Activated gamma-delta T cell treated with Interleukin-2 at 50 U/mL for 16 hours (primary cell): Measurements from ENCODE around the gene CUTC.
"Not testable (repeated sequence)": the region's sequence is repeated elsewhere in the genome, so short reads cannot be mapped to it uniquely, and the experiment has no call there.

Experiments used
- DNase-seq: peaks from one replicate; pipeline ENCODE4 v3.0.0-alpha.2; 2020

Gene CUTC

GRCh38 chr10:99732033-99732842, at the start of gene CUTC, which contains the start of gene COX15:
CUTC (plus strand) TSS chr10:99732234; CDS start chr10:99732349, 115 bp downstream.
COX15 (minus strand) TSS chr10:99732127; CDS start chr10:99732049, 78 bp downstream.
- DNase-seq, result peak; percentile 93

GRCh38 chr10:99682752-99683151, 49.3 kb upstream of the CUTC start:
- no peak for DNase-seq

- no peak for DNase-seq
Measured at GRCh38 chr10:99685597-99685967, 46.5 kb upstream of the CUTC start.

DNA sequence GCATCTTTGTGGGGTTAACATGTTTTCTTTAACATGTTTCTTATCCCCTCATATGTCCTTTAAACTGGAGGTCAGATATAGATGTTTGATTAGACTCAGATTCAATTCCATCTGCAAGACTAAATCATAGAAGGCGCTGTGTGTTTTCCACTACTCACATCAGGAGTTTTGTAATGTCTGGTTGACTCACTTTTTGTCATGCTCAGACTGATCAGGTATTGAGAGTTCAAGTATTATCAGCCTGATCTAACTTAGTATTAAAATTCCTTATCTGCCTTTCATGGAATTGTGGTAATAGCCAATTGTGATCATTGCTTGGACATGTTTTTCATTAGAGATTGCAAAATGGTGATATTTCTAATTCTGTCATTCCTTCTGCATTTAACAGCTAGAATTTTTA, 42.6 kb upstream of the CUTC start:
- no peak for DNase-seq

DNA sequence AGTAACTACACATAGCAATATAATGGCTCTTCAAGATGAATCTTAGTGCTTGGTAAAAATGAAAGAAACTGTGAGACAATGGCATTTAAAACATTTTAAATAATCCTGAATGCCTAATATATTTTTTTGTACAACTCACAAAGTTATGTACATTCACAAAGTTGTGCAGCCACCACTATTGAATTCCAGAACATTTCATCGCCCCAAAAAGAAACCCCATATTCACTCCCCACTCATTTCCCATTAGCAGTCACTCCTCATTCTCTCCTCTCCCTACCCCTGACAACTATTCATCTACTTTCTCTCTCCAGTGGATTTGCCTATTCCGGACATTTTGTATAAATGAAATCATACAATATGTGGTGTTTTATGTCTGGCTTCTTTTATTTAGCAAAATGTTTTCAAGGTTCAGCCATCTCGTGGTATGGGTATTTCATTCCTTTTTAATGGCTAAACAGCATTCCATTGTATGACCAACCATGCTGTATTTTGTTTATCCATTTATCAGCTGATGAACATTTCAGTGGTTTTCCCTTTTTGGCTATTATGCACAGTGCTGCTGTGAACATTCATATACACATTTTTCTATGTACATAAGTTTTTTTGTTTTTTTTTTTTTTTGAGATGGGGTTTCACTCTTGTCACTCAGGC, 38.0 kb upstream of the CUTC start:
- DNase-seq, result no peak

DNA sequence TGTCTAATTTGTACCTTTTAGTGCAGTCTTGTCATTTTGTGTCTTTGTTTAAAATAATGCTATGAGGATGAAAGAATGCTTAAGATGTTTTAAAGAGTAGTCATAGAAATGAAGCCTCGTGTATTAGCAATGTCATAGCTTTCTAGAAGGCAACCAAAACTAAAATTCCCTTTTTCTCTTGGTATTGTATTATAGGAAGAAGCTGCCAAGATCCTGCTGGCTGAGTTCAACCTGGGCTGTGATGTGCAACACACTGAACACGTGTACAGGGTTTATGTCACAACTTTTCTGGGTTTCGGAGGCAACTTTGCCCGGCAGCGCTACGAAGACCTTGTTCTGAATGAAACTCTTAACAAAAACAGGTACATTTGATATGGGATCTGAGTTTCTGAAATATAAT, 36.3 kb upstream of the CUTC start:
- no peak for DNase-seq

- DNase-seq, result no peak
Measured at GRCh38 chr10:99698504-99699080, 33.4 kb upstream of the CUTC start.

GRCh38 chr10:99700649-99701048, 31.4 kb upstream of the CUTC start:
- no peak for DNase-seq

DNA sequence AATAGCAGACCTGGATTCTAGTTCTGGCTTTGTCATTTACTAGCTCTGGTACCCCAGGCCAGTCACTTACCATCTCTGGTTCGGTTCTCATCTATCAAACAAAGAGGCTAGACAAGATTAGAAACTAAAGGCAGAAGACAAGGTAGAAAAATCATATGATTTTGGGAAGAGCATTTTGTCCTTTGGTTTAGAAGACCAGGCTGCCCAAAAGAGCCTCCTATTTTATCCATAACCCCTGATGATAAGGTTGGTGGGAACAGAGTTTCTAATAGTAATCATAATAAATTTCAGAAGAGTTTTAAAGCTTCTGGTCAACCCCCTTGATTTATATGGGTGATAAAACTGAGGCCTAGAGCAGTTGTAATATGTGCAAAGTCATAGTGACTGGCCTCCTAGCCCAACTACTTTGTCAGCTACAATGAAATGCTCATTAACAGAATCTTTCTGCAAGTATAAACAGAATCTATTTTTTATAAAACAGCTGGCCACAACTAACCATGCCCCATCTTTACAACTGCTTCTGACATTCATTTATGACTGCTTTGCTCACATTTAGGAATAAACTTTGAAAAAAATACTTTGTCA, 23.5 kb upstream of the CUTC start:
- no peak for DNase-seq

- DNase-seq, result no peak
Measured at GRCh38 chr10:99709480-99710229, 22.4 kb upstream of the CUTC start.

DNA sequence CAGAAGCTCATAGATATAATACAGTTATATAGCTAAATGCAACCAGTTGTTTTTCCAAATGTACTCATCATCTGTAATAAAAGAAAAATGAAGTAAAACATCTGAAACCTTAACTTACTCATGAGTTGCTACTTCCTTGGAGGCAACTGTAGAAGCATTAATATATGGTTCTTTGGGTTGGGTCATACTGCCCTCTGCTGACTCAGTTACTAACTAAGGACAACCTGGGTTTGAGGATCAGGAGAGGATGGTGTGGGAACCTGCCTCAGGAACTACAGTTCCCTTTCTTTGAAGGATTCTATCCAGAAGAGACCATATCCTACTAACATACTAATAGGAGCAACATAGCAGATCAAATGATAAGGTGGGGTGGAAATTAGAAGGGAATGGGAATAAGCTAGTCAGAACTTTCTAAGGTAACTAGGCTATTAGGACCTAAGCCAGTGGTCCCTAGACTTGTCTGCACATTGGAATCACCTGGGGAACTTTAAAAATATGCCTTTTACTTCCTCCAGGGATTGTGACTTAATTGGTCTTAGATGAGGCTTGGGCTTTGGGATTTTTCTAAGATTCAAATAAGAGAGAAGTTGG, 20.8 kb upstream of the CUTC start:
- DNase-seq, result peak; percentile 11

- DNase-seq, result no peak
Measured at GRCh38 chr10:99714446-99714845, 17.6 kb upstream of the CUTC start.

- DNase-seq, result no peak
Measured at GRCh38 chr10:99720387-99720786, 11.6 kb upstream of the CUTC start.

- no peak for DNase-seq
Measured at GRCh38 chr10:99730026-99730425, 2.0 kb upstream of the CUTC start.

DNA sequence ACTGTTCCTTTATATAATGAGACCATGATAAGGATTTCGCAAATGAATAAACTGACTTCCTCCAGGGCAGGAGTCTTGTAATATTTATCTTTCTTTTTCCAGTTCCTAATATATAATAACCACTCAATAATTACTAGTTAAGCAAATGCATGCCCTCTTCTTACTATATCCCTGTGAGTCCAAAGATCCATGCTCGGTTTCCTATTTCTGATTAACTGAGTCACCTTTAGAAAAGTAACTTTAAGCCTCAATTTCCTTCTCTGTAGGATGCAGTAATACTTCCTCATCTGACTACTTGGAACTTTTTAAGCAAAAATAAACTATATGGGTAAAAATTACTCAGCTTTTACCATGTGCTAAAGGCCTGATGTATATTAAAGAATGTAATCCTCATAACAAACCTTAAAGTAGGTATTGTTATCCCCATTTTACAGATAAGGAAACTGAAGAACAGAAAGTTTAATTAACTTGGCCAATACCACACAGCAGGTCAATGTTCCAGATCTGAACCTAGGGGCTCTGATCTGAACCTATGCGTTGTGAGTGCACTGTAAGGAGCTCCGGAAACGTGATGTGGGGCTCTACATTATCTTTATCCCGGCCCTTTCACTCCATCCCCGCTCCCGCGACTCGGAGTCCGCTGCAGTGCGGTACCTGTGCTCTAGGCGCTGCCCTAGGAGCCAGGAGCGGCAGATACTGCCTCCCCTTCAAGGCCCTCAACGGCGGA, 565 bp upstream of the CUTC start:
- no peak for DNase-seq

DNA sequence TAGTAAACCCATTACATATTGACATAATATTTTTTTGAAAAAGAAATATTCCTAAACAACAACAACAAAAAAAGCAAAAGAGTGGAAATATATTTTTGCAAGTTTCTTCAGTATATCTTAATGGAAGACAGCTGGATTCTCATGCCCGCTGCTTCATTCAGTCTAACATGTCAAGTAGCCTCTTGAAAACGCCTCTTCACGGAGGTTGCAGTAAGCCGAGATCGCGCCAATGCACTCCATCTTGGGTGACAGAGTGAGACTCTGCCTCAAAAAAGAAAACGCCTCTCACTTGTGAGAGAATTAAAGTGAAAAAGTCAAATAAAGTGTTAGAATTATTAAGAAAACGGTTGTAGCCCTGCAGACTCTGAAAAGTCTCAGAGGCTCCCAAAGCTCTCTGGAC, 1.3 kb downstream of the CUTC start:
- no peak for DNase-seq

DNA sequence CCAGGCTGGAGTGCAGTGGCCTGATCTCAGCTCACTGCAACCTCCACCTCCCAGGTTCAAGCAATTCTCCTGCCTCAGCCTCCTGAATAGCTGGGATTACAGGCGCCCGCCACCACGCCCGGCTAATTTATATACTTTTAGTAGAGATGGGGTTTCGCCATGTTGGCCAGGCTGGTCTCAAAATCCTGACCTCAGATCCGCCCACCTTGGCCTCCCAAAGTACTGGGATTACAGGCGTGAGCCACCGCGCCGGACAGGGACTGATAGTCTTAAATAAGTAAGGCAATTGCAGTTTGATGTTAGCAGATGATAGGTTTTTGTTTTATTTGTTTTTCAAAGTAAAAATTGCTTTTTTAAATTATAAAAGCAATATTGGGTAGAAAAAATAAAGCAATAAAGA, 2.1 kb downstream of the CUTC start:
- not testable (repeated sequence) for DNase-seq

DNA sequence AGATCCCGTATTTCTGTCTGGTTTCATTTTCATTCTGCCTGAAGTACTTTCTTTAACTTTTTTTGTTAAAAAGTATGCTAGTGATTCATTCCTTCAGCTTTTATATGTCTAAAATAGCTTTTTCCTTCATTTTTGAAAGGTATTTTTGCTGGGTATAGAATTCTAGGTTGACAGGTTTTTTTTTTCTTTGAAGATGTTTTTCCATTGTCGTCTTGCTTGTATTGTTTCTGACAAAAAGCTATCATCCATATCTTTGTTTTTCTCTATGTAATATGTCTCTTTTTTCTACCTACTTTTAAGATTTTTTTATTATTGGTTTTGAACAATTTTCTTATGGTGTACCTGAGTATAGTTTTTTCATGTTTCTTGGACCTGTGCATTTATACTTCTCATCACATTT, 8.2 kb downstream of the CUTC start:
- DNase-seq, result no peak

DNA sequence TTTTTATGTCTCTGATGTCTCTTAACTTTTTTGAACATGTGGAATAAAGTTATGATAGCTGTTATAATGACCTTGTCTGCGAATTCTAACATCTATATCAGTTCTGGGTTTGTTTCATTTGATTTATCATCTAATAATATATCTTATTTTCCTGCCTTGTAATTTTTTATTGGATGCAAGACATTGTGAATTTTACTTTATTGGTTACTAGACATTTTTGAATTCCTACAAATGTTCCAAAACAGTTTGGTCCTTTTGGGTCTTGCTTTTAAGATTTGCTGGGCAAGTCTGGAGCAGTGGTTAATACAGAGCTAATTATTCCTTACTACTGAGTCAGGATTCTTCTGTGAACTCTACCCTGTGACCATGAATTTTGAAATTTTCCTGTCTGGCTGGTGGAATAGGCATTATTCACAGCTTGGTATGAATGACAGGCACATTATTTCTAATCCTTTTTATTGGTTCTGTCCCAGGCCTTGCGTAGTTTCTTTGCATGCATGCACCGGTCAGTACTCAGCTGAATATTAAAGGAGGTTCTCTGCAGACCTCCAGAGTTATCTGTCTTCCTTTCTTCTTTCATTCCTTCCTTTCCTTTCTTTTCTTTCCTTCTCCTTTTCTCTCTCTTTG, 9.0 kb downstream of the CUTC start:
- no peak for DNase-seq

GRCh38 chr10:99742254-99742653, 10.2 kb downstream of the CUTC start:
- no peak for DNase-seq

- DNase-seq, result no peak
Measured at GRCh38 chr10:99742701-99743100, 10.7 kb downstream of the CUTC start.
